MCF 10A (cell line): ENCODE results near the gene AIFM2. TPM values are rescaled to one million over a fixed set of nuclear protein-coding genes. Genes with fewer than 3 reads are reported as not detected.

ENCODE experiments used
- BruUV-seq: library from RNA; stranded (reverse); fragments of 400-500 nt; replicated peaks from 2 replicates; lab custom pipeline; 2021; lab: Mats Ljungman, UMichigan
- CTCF ChIA-PET: fragments of 300-600 bp; sonication (Branson Sonifier 250); formaldehyde crosslinking; extraction: SDS; loops from one replicate; lab custom pipeline; 2021; ENCODE audit warnings: antibody characterized with exemption, inconsistent platforms; lab: Yijun Ruan, JAX
- POLR2A ChIA-PET: fragments of 300-600, 350-650 bp; sonication (Branson Sonifier 250); formaldehyde crosslinking; extraction: SDS; loops from one replicate; lab custom pipeline; 2020; ENCODE audit warnings: antibody characterized with exemption, inconsistent platforms; lab: Yijun Ruan, JAX
- DNase-seq: peaks from one replicate; pipeline ENCODE4 v3.0.0-alpha.2; 2018; ENCODE audit not compliant: unreplicated experiment
- H3K27ac Mint-ChIP-seq: one replicate; pipeline ENCODE4 v1.8.0; 2022; ENCODE audit warnings: mild to moderate bottlenecking, low read depth, mixed read lengths; ENCODE audit not compliant: unreplicated experiment
- H3K27me3 Mint-ChIP-seq: one replicate; pipeline ENCODE4 v1.8.0; 2022; ENCODE audit warnings: mixed read lengths; ENCODE audit not compliant: insufficient read depth, unreplicated experiment
- H3K36me3 Mint-ChIP-seq: one replicate; pipeline ENCODE4 v1.8.0; 2022; ENCODE audit warnings: mild to moderate bottlenecking, moderate library complexity, mixed read lengths; ENCODE audit not compliant: insufficient read depth, unreplicated experiment
- H3K4me1 Mint-ChIP-seq: one replicate; pipeline ENCODE4 v1.8.0; 2022; ENCODE audit warnings: mixed read lengths; ENCODE audit not compliant: insufficient read depth, unreplicated experiment
- H3K4me3 Mint-ChIP-seq: one replicate; pipeline ENCODE4 v1.8.0; 2022; ENCODE audit warnings: mild to moderate bottlenecking, moderate library complexity, mixed read lengths; ENCODE audit not compliant: unreplicated experiment
- H3K9me3 Mint-ChIP-seq: one replicate; pipeline ENCODE4 v1.8.0; 2022; ENCODE audit warnings: mixed read lengths; ENCODE audit not compliant: unreplicated experiment
- CTCF ChIP-seq: fragments of 200-600 bp; IDR thresholded peaks from one replicate; pipeline ENCODE4 v1.8.0; 2022; ENCODE audit warnings: antibody characterized with exemption, mild to moderate bottlenecking; ENCODE audit not compliant: unreplicated experiment
- intact Hi-C: fragments of 100-400 bp; cut with micrococcal nuclease; formaldehyde crosslinking; loops from 2 replicates; pipeline ENCODE4 v1.14.1; 2022
- total RNA-seq: library from RNA; stranded (reverse); gene quantifications from 2 replicates; pipeline ENCODE4 v1.2.3, GENCODE V29; 2022

AIFM2 gene
- total RNA-seq, 1 experiment from 2014 or later: 19.2 TPM

DNA sequence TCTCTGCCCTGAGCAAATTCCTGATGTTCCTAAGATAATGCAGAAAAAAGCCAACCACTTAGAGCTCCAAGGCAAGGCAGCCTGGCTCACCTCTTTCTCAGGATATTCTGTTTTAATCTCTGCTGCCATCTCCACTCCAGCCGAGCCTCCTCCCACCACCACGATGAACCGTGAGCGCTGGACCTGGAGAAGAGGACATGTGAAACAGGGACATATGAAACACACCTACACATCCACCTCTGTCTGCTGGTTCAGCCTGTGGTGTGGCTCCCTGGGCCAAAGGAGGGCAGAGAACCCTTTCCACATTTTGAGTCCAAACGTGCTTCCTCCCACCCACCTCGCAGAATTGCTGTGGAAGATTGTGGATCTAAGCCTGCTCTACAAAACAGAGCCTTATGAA lies 12.2 kb downstream of the AIFM2 start:
- CTCF ChIA-PET: interaction anchor here (0.8 kb wide), 2 partner anchors 11 to 268 kb away, joined by 3 to 4 read pairs; no protein-coding TSS in a partner anchor
- peaks cover 6% of the 10 kb centered on the region for H3K4me1 Mint-ChIP-seq
- POLR2A ChIA-PET: no interaction called here
- peaks cover 30% of the 10 kb centered on the region for H3K36me3 Mint-ChIP-seq
- intact Hi-C loops: no loop called here
- H3K9me3 Mint-ChIP-seq: no peaks in the 10 kb centered on the region
- BruUV-seq: no TSS peak
- H3K27me3 Mint-ChIP-seq: no peaks in the 10 kb centered on the region
- no peak for TF ChIP-seq CTCF
- no peak for DNase-seq
- peak overlapping the region; percentile 27 for H3K27ac Mint-ChIP-seq
- H3K4me3 Mint-ChIP-seq: no peak overlapping the region

DNA sequence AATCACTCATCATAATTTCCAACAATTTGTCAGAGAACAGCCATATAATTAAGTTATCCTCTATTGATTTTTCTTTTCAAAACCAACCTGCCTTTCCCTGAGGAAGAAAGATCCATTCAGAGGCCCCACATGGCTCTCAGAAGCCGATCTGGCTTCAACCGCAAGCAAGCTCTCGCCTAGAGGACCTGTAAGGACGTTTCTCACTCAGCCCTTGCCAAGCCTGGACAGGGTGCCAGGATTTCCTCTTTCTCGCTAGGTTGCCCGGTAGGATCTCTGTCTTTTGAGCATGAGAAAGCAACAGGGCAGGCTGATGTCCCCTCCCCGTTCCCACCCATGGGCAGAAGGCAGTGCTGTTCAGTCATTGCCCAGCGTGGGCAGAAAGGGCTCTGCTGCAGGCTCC lies 13.0 kb downstream of the AIFM2 start:
- H3K27ac Mint-ChIP-seq: no peak overlapping the region
- no peak for TF ChIP-seq CTCF
- BruUV-seq: no TSS peak
- no peaks in the 10 kb centered on the region for H3K27me3 Mint-ChIP-seq
- intact Hi-C loops: no loop called here
- H3K4me3 Mint-ChIP-seq: no peak overlapping the region
- H3K4me1 Mint-ChIP-seq: peaks cover 6% of the 10 kb centered on the region
- DNase-seq: no peak
- H3K9me3 Mint-ChIP-seq: no peaks in the 10 kb centered on the region
- ChIA-PET CTCF (interaction anchor here (0.7 to 4.8 kb wide), 4 partner anchors 8 to 320 kb away, joined by 3 to 81 read pairs (median 4); no protein-coding TSS in a partner anchor), POLR2A (interaction anchor here (0.6 to 1.9 kb wide), 4 partner anchors 11 to 30 kb away, joined by 3 to 7 read pairs (median 4); partner anchors contain the start of gene TYSND1)
- peaks cover 35% of the 10 kb centered on the region for H3K36me3 Mint-ChIP-seq

DNA sequence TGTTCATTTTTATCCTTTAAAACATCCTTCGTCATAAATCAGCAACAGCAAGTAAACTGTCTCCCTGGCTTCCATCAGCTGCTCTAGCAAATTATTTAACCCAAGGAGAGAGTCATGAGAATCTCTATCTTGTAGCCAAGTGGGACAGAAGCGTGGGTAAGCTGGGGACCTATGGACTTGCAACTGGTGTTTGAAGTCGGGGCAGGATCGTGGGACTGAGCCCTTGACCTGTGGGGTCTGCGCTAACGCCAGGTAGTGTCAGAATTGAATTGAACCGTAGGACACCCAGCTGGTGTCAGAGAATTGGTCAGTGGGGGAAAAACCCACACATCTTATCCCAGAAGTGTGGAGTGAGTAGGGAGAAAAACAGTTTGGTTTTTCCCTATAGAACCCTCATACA lies 13.4 kb downstream of the AIFM2 start:
- ChIA-PET CTCF (interaction anchor here (0.7 to 5.7 kb wide), 7 partner anchors 9 to 319 kb away, joined by 3 to 107 read pairs (median 18); partner anchors contain the start of gene TYSND1), POLR2A (interaction anchor here (1.1 to 1.9 kb wide), 4 partner anchors 11 to 27 kb away, joined by 3 to 7 read pairs (median 4); partner anchors contain the start of gene TYSND1)
- H3K27me3 Mint-ChIP-seq: no peaks in the 10 kb centered on the region
- peaks cover 6% of the 10 kb centered on the region for H3K4me1 Mint-ChIP-seq
- intact Hi-C loops: no loop called here
- H3K4me3 Mint-ChIP-seq: no peak overlapping the region
- peaks cover 40% of the 10 kb centered on the region for H3K36me3 Mint-ChIP-seq
- no TSS peak for BruUV-seq
- no peak for DNase-seq
- no peak for TF ChIP-seq CTCF
- H3K27ac Mint-ChIP-seq: no peak overlapping the region
- H3K9me3 Mint-ChIP-seq: no peaks in the 10 kb centered on the region

DNA sequence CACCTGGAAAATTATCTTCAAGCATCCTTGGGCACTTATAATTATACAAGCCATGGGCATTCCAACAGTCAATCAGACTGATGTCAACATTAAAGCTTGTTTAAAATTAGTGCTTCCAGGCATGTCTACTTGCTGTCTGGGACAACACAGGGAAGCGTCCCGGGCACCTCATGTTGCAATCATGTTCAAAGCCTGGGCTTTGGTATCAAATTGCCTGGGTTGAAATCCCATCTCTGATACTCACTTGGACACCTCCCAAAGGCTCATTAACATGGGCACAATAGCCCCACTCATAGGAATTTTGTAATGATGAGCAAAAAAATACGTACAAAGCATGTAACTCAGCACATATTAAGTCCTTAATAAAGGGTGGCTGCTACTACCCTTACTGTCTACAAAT lies 14.4 kb downstream of the AIFM2 start:
- intact Hi-C loops: no loop called here

More for the DNA sequence above, 14.4 kb downstream of the AIFM2 start:
- H3K9me3 Mint-ChIP-seq: no peaks in the 10 kb centered on the region
- no peak overlapping the region for H3K27ac Mint-ChIP-seq
- peak; percentile 50 for DNase-seq
- peaks cover 6% of the 10 kb centered on the region for H3K4me1 Mint-ChIP-seq
- peaks cover 50% of the 10 kb centered on the region for H3K36me3 Mint-ChIP-seq
- BruUV-seq: no TSS peak
- no peaks in the 10 kb centered on the region for H3K27me3 Mint-ChIP-seq
- CTCF ChIA-PET: interaction anchor here (0.6 to 5.7 kb wide), 10 partner anchors 10 to 401 kb away, joined by 3 to 107 read pairs (median 8); partner anchors contain the start of gene TYSND1
- POLR2A ChIA-PET: interaction anchor here (0.5 to 1.9 kb wide), 6 partner anchors 13 to 30 kb away, joined by 3 to 7 read pairs (median 4); partner anchors contain the start of gene TYSND1
- no peak for TF ChIP-seq CTCF
- no peak overlapping the region for H3K4me3 Mint-ChIP-seq
